SK-N-MC (cell line): ENCODE data around the gene RMND5A.

Experiments
- DNase-seq: peaks from one replicate; pipeline ENCODE4 v3.0.0-alpha.2; 2011; ENCODE audit warnings: low read depth, low spot score
- H3K27ac ChIP-seq: fragments of 200-600 bp; sonication (generic); 2 replicates; pipeline ENCODE4 v1.5.1; 2016; ENCODE audit warnings: mixed run types
- H3K36me3 ChIP-seq: fragments of 200-600 bp; sonication (generic); 2 replicates; pipeline ENCODE4 v1.6.1; 2017; ENCODE audit warnings: antibody characterized with exemption, low read length, mixed read lengths; ENCODE audit not compliant: insufficient read depth
- H3K4me3 ChIP-seq: fragments of 200-600 bp; sonication (generic); 2 replicates; pipeline ENCODE4 v1.5.1; 2016
- H3K9ac ChIP-seq: fragments of 200-600 bp; sonication (generic); 2 replicates; pipeline ENCODE4 v1.8.0; 2017; ENCODE audit warnings: mixed run types, mixed read lengths; ENCODE audit not compliant: insufficient read length
- H3K9me3 ChIP-seq: fragments of 200-600 bp; sonication (generic); 2 replicates; pipeline ENCODE4 v1.6.1; 2017; ENCODE audit warnings: low read depth, mild to moderate bottlenecking, antibody characterized with exemption, low read length, moderate library complexity, mixed read lengths
- EZH2 ChIP-seq: fragments of 200-600 bp; sonication (generic); IDR thresholded peaks from one replicate; pipeline ENCODE4 v1.6.1; 2017; ENCODE audit warnings: antibody characterized with exemption
- FOXP2 ChIP-seq: optimal IDR thresholded peaks from 2 replicates; pipeline ENCODE3; 2011; ENCODE audit warnings: mild to moderate bottlenecking, moderate library complexity; ENCODE audit not compliant: insufficient read depth; ENCODE audit errors: extremely low read length, control extremely low read depth
- POLR2AphosphoS5 ChIP-seq: IDR thresholded peaks from 2 replicates; pipeline ENCODE4 v1.6.1; 2012; ENCODE audit warnings: mild to moderate bottlenecking, low read depth, low read length, borderline replicate concordance

Gene RMND5A

DNA sequence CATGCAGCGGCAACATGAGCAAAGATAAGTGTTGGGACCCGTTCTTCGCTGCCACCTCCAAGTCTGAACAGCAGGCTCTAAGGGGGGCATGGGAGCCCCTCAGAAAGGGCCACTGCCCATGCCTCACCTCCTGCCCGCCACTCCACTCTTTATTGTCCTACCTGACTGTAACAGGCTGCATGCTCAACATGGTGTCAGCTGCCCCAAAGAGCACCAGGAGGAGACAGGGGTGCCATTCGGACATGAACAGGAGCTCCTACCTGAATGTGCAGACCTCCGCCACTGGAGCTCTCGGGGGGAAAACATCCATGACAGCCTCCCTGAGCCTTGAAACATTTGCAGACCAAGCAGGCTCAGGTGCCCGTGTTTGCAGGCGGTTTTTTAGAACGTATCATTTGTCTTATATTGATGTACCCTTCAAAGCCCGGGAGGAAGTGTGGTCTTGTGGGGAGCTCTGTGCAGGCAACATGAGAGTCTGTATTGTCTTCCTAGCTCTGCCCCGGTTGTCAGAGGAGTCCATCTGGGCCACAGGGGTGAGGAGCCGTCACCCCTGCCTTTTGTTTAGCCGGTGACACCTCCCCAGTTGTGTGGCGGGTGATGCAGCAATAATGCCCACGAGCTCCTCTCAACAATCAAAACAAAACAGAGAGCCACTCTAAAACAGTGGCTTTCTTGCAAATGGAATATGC, 105.7 kb downstream of the RMND5A start:
- H3K9me3 ChIP-seq = no peaks in the 10 kb centered on the region
- H3K4me3 ChIP-seq = no peak overlapping the region
- DNase-seq = no peak
- TF ChIP-seq POLR2AphosphoS5 (no peak), FOXP2 (no peak), EZH2 (no peak)
- no peak overlapping the region for H3K27ac ChIP-seq
- H3K9ac ChIP-seq = no peak overlapping the region
- H3K36me3 ChIP-seq = no peaks in the 10 kb centered on the region

DNA sequence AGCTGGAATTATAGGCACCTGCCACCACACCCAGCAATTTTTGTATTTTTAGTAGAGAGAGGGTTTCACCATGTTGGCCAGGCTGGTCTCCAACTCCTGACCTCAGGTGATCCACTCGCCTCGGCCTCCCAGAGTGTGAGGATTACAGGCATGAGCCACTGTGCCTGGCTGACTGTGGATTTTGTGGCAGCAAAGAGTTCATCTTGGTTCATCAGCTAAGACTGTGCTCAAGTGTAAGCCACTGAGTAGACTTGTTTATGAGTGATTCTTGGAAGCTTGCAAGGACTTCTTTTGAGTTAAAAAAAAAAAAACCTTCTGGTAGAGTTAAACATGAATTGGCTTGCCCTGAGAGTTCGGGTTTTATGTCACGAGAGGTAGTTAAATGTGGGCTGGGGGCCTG, 106.9 kb downstream of the RMND5A start:
- no peak for DNase-seq
- Histone ChIP-seq H3K9me3 (no peaks in the 10 kb centered on the region), H3K4me3 (no peak overlapping the region), H3K27ac (no peak overlapping the region), H3K9ac (no peak overlapping the region), H3K36me3 (no peaks in the 10 kb centered on the region)
- TF ChIP-seq FOXP2 (no peak), POLR2AphosphoS5 (no peak), EZH2 (no peak)
